Panc1 (cell line): ENCODE results near the gene CLHC1. TPM values are rescaled to one million over a fixed set of nuclear protein-coding genes. Genes with fewer than 3 reads are reported as not detected.
"Not testable (repeated sequence)": the region's sequence is repeated elsewhere in the genome, so short reads cannot be mapped to it uniquely, and the experiment has no call there.

Experiments used
- ATAC-seq: fragments of 200-7000 bp; cut with Tn5 transposase; 2 replicates; pipeline ENCODE4 v1.9.1; 2020; ENCODE audit warnings: mild to moderate bottlenecking, moderate library complexity
- BruUV-seq: library from RNA; stranded (reverse); fragments of 400-500 nt; replicated peaks from 2 replicates; lab custom pipeline; 2021; lab: Mats Ljungman, UMichigan
- CTCF ChIA-PET: fragments of 300-600 bp; sonication (Branson Sonifier 250); formaldehyde crosslinking; loops from one replicate; lab custom pipeline; 2022; ENCODE audit warnings: antibody characterized with exemption; lab: Charles Lee
- POLR2A ChIA-PET: fragments of 300-600 bp; sonication (Branson Sonifier 250); formaldehyde crosslinking; loops from one replicate; lab custom pipeline; 2022; ENCODE audit warnings: antibody characterized with exemption; lab: Charles Lee
- DNase-seq: peaks from one replicate; pipeline ENCODE4 v3.0.0-alpha.2; 2010; ENCODE audit warnings: low read depth, low spot score
- H3K27ac ChIP-seq: 2 replicates; pipeline ENCODE4 v1.5.1; 2011; ENCODE audit warnings: mild to moderate bottlenecking, low read length, inconsistent platforms
- H3K27me3 ChIP-seq: fragments of 200-500 bp; sonication (Bioruptor generic); 2 replicates; pipeline ENCODE4 v1.6.0; 2014; ENCODE audit warnings: low read length, inconsistent platforms; ENCODE audit not compliant: control insufficient read depth, insufficient read depth
- H3K36me3 ChIP-seq: fragments of 200-500 bp; sonication (Bioruptor generic); 2 replicates; pipeline ENCODE4 v1.5.1; 2014; ENCODE audit warnings: inconsistent platforms, mild to moderate bottlenecking, low read length, moderate library complexity; ENCODE audit not compliant: control insufficient read depth, insufficient read depth
- H3K4me1 ChIP-seq: 2 replicates; pipeline ENCODE4 v1.5.1; 2011; ENCODE audit warnings: inconsistent platforms, mild to moderate bottlenecking, low read length, moderate library complexity; ENCODE audit not compliant: control insufficient read depth, insufficient read depth
- H3K4me3 ChIP-seq, 2 experiments: 2 replicates each; pipeline ENCODE4 v1.5.1; 2011 to 2012; ENCODE audit warnings: low read depth in 2 of 2, low read length in 2 of 2, mild to moderate bottlenecking in 2 of 2, inconsistent platforms in 1 of 2, moderate library complexity in 1 of 2
- H3K9me3 ChIP-seq: fragments of 200-500 bp; sonication (Bioruptor generic); 2 replicates; pipeline ENCODE4 v1.5.1; 2014; ENCODE audit warnings: low read depth, mild to moderate bottlenecking, inconsistent platforms, low read length, moderate library complexity; ENCODE audit not compliant: control insufficient read depth, insufficient read depth
- CTCF ChIP-seq: fragments of 450-650 bp; IDR thresholded peaks from 2 replicates; pipeline ENCODE4 v1.5.1; 2017; ENCODE audit warnings: mild to moderate bottlenecking
- POLR2AphosphoS5 ChIP-seq: IDR thresholded peaks from 2 replicates; pipeline ENCODE4 v1.6.1; 2012; ENCODE audit warnings: mild to moderate bottlenecking, low read depth, low read length, moderate library complexity
- REST ChIP-seq, 2 experiments: IDR thresholded peaks; 2 replicates each; pipeline ENCODE4 v1.6.1; 2011 to 2012; ENCODE audit warnings: low read depth in 2 of 2, control low read depth in 1 of 2, low read length in 1 of 2, mild to moderate bottlenecking in 1 of 2, moderate library complexity in 1 of 2; ENCODE audit not compliant: insufficient read depth in 1 of 2
- SIN3A ChIP-seq: IDR thresholded peaks from 2 replicates; pipeline ENCODE4 v1.6.1; 2012; ENCODE audit warnings: low read depth, mild to moderate bottlenecking, low read length, moderate library complexity, borderline replicate concordance; ENCODE audit not compliant: insufficient read depth
- TCF7L2 ChIP-seq: IDR thresholded peaks from 2 replicates; pipeline ENCODE4 v1.6.1; 2011; ENCODE audit warnings: mild to moderate bottlenecking, low read depth, low read length, inconsistent platforms
- in situ Hi-C: cut with HindIII; loops from 2 replicates; pipeline ENCODE4 v1.10.0; 2016; ENCODE audit warnings: low sequenced_read_pairs, low pct_unique_long_range_greater_than_20kb
- intact Hi-C: fragments of 100-400 bp; cut with micrococcal nuclease; formaldehyde crosslinking; loops from one replicate; pipeline ENCODE4 v1.10.0; 2022; ENCODE audit not compliant: unreplicated experiment
- total RNA-seq: library from RNA; stranded (reverse); gene quantifications from one replicate; pipeline ENCODE4 v1.2.1, GENCODE V29; 2021; ENCODE audit not compliant: unreplicated experiment

Gene CLHC1
- total RNA-seq, 1 experiment from 2014 or later, result 3.6 TPM

GRCh38 chr2:55277310-55277709 is 45.2 kb upstream of the CLHC1 start:
- H3K27me3 ChIP-seq, result no peaks in the 10 kb centered on the region
- no peak for ATAC-seq
- DNase-seq, result no peak
- no peaks in the 10 kb centered on the region for H3K4me1 ChIP-seq
- no peaks in the 10 kb centered on the region for H3K36me3 ChIP-seq
- no peaks in the 10 kb centered on the region for H3K9me3 ChIP-seq
- ChIA-PET POLR2A (no interaction called here), CTCF (no interaction called here)
- no peak overlapping the region for H3K27ac ChIP-seq
- TF ChIP-seq TCF7L2 (no peak), SIN3A (no peak), CTCF (no peak), POLR2AphosphoS5 (no peak), REST (IDR thresholded peaks at IDR 0.05; ENCODE audit: insufficient read depth in 1 of 2, low read depth in 2 of 2, low read length in 1 of 2) (no peak)
- no TSS peak for BruUV-seq
- no peak overlapping the region for H3K4me3 ChIP-seq
- in situ Hi-C loops (no loop called here), intact Hi-C loops (no loop called here)

- H3K9me3 ChIP-seq, POLR2A ChIA-PET, in situ Hi-C loops, CTCF ChIA-PET, H3K36me3 ChIP-seq, intact Hi-C loops, ATAC-seq, H3K4me3 ChIP-seq, H3K27me3 ChIP-seq, H3K4me1 ChIP-seq, H3K27ac ChIP-seq, DNase-seq, BruUV-seq: not testable (repeated sequence)
These were observed 42.3 kb upstream of the CLHC1 start for GRCh38 chr2:55274346-55274745.

- Histone ChIP-seq H3K36me3 (peaks cover 4% of the 10 kb centered on the region), H3K4me1 (peaks cover 9% of the 10 kb centered on the region; the same call in 1 of the 2 replicates), H3K9me3 (no peaks in the 10 kb centered on the region), H3K27me3 (no peaks in the 10 kb centered on the region), H3K4me3 (peak overlapping the region; percentile 89 to 95), H3K27ac (peak overlapping the region; percentile 99)
- DNase-seq (no peak), ATAC-seq (peak; percentile 52)
- no peak for TF ChIP-seq POLR2AphosphoS5
- no peak for TF ChIP-seq CTCF
- no peak for TF ChIP-seq TCF7L2
- TF ChIP-seq SIN3A, result no peak
- TF ChIP-seq REST (IDR thresholded peaks at IDR 0.05; ENCODE audit: insufficient read depth in 1 of 2, low read depth in 2 of 2, low read length in 1 of 2), result no peak
- ChIA-PET CTCF (no interaction called here), POLR2A (interaction anchor here (0.7 kb wide), 2 partner anchors 250 to 448 kb away, joined by 5 to 15 read pairs; partner anchors contain the start of gene CFAP36)
- in situ Hi-C loops (no loop called here), intact Hi-C loops (no loop called here)
- BruUV-seq, result TSS peak; percentile 98
These were observed 37.5 kb upstream of the CLHC1 start for GRCh38 chr2:55269645-55269990.
